SK-N-SH (cell line): ENCODE data around the gene IL36G.

ENCODE experiments used
- EP300 ChIP-seq, 2 experiments: IDR thresholded peaks; 2 replicates each; pipeline versions ENCODE4 v1.4.0 to v1.6.1; 2012; ENCODE audit warnings: borderline replicate concordance in 1 of 2, low read depth in 1 of 2, low read length in 1 of 2
- FOSL2 ChIP-seq: IDR thresholded peaks from 2 replicates; pipeline ENCODE4 v1.4.0; 2012; ENCODE audit warnings: low read depth, mild to moderate bottlenecking, moderate library complexity, borderline replicate concordance
- POLR2AphosphoS5 ChIP-seq: IDR thresholded peaks from 2 replicates; pipeline ENCODE4 v1.6.1; 2012; ENCODE audit warnings: low read depth, low read length
- RCOR1 ChIP-seq: fragments of 150-350 bp; IDR thresholded peaks from 2 replicates; pipeline ENCODE4 v1.6.1; 2017; ENCODE audit warnings: antibody characterized with exemption, low read length
- TAF1 ChIP-seq: IDR thresholded peaks from 2 replicates; pipeline ENCODE4 v1.6.1; 2012; ENCODE audit warnings: low read depth, mild to moderate bottlenecking, low read length, moderate library complexity, borderline replicate concordance
- TF ChIP-seq, protein P1 (sequence below): fragments of 200-600 bp; sonication (generic); IDR thresholded peaks from 2 replicates; pipeline ENCODE4 v1.6.1; 2017; ENCODE audit warnings: antibody characterized with exemption, mild to moderate bottlenecking, moderate library complexity
- TF ChIP-seq, protein P2 (sequence below): IDR thresholded peaks from 2 replicates; pipeline ENCODE4 v1.4.0; 2012; ENCODE audit warnings: low read depth, borderline replicate concordance

- TF ChIP-seq, protein P1, sequence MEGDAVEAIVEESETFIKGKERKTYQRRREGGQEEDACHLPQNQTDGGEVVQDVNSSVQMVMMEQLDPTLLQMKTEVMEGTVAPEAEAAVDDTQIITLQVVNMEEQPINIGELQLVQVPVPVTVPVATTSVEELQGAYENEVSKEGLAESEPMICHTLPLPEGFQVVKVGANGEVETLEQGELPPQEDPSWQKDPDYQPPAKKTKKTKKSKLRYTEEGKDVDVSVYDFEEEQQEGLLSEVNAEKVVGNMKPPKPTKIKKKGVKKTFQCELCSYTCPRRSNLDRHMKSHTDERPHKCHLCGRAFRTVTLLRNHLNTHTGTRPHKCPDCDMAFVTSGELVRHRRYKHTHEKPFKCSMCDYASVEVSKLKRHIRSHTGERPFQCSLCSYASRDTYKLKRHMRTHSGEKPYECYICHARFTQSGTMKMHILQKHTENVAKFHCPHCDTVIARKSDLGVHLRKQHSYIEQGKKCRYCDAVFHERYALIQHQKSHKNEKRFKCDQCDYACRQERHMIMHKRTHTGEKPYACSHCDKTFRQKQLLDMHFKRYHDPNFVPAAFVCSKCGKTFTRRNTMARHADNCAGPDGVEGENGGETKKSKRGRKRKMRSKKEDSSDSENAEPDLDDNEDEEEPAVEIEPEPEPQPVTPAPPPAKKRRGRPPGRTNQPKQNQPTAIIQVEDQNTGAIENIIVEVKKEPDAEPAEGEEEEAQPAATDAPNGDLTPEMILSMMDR, result no peak
- TF ChIP-seq EP300 (IDR thresholded peaks at IDR 0.05; ENCODE audit: borderline replicate concordance in 1 of 2, low read depth in 1 of 2, low read length in 1 of 2) (no peak), POLR2AphosphoS5 (no peak), TAF1 (no peak), RCOR1 (no peak), FOSL2 (no peak)
- TF ChIP-seq, protein P2, sequence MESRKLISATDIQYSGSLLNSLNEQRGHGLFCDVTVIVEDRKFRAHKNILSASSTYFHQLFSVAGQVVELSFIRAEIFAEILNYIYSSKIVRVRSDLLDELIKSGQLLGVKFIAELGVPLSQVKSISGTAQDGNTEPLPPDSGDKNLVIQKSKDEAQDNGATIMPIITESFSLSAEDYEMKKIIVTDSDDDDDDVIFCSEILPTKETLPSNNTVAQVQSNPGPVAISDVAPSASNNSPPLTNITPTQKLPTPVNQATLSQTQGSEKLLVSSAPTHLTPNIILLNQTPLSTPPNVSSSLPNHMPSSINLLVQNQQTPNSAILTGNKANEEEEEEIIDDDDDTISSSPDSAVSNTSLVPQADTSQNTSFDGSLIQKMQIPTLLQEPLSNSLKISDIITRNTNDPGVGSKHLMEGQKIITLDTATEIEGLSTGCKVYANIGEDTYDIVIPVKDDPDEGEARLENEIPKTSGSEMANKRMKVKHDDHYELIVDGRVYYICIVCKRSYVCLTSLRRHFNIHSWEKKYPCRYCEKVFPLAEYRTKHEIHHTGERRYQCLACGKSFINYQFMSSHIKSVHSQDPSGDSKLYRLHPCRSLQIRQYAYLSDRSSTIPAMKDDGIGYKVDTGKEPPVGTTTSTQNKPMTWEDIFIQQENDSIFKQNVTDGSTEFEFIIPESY, result no peak
Measured at GRCh38 chr2:113007250-113007649, 29.4 kb downstream of the IL36G start.
